ENCODE results near the gene RPL37A.

The RPL37A gene

GRCh38 chr2:216501854-216502253 lies 3.2 kb downstream of the RPL37A start:
- peaks cover 31% of the 10 kb centered on the region for H3K79me2 ChIP-seq (ENCODE audit: insufficient read depth, low read length)
- H3K4me2 ChIP-seq (ENCODE audit: low read depth, low read length, poor library complexity, severe bottlenecking) = no peak overlapping the region
- H3K4me3 ChIP-seq (ENCODE audit: insufficient read depth, low read length, poor library complexity, severe bottlenecking) = no peak overlapping the region

GRCh38 chr2:216502381-216503158 lies 3.9 kb downstream of the RPL37A start:
- Histone ChIP-seq H3K27ac (ENCODE audit: low read depth, low read length) (no peak overlapping the region), H3K9me2 (replicated peaks; ENCODE audit: insufficient read depth, low read length) (no peaks in the 10 kb centered on the region), H3K36me3 (ENCODE audit: low read length) (peaks cover 51% of the 10 kb centered on the region), H2AFZ (ENCODE audit: low read depth, low read length, severe bottlenecking) (no peak overlapping the region), H3K4me3 (ENCODE audit: insufficient read depth, low read length, poor library complexity, severe bottlenecking) (no peak overlapping the region), H3K4me2 (ENCODE audit: low read depth, low read length, poor library complexity, severe bottlenecking) (no peak overlapping the region), H3K9me3 (ENCODE audit: insufficient read depth, low read length) (no peaks in the 10 kb centered on the region), H3K27me3 (ENCODE audit: low read length) (no peaks in the 10 kb centered on the region), H3K9ac (ENCODE audit: low read length) (no peak overlapping the region), H3K79me2 (ENCODE audit: insufficient read depth, low read length) (peaks cover 31% of the 10 kb centered on the region), H4K20me1 (ENCODE audit: low read depth, low read length) (peaks cover 34% of the 10 kb centered on the region), H3F3A (ENCODE audit: insufficient read depth) (peaks cover 73% of the 10 kb centered on the region)
- TF ChIP-seq EZH2phosphoT487 (conservative IDR thresholded peaks at IDR 0.05; ENCODE audit: low read length) (no peak), CTCF (IDR thresholded peaks at IDR 0.05; ENCODE audit: insufficient read depth, low read length, poor library complexity, severe bottlenecking) (no peak)

More at GRCh38 chr2:216501854-216502253, 3.2 kb downstream of the RPL37A start:
- Histone ChIP-seq H3K9ac (ENCODE audit: low read length) (no peak overlapping the region), H3K27ac (ENCODE audit: low read depth, low read length) (no peak overlapping the region), H3K36me3 (ENCODE audit: low read length) (peaks cover 51% of the 10 kb centered on the region), H2AFZ (ENCODE audit: low read depth, low read length, severe bottlenecking) (no peak overlapping the region), H3K9me2 (replicated peaks; ENCODE audit: insufficient read depth, low read length) (no peaks in the 10 kb centered on the region), H3K27me3 (ENCODE audit: low read length) (no peaks in the 10 kb centered on the region), H3K9me3 (ENCODE audit: insufficient read depth, low read length) (no peaks in the 10 kb centered on the region), H3F3A (ENCODE audit: insufficient read depth) (peaks cover 67% of the 10 kb centered on the region), H4K20me1 (ENCODE audit: low read depth, low read length) (peaks cover 34% of the 10 kb centered on the region)
- TF ChIP-seq CTCF (IDR thresholded peaks at IDR 0.05; ENCODE audit: insufficient read depth, low read length, poor library complexity, severe bottlenecking) = no peak

GRCh38 chr2:216503159-216503629 lies 4.5 kb downstream of the RPL37A start:
- Histone ChIP-seq H2AFZ (ENCODE audit: low read depth, low read length, severe bottlenecking) (no peak overlapping the region), H3K36me3 (ENCODE audit: low read length) (peaks cover 51% of the 10 kb centered on the region), H3K4me2 (ENCODE audit: low read depth, low read length, poor library complexity, severe bottlenecking) (no peak overlapping the region), H3K27ac (ENCODE audit: low read depth, low read length) (no peak overlapping the region), H3K4me3 (ENCODE audit: insufficient read depth, low read length, poor library complexity, severe bottlenecking) (no peak overlapping the region), H3K79me2 (ENCODE audit: insufficient read depth, low read length) (peaks cover 31% of the 10 kb centered on the region), H3F3A (ENCODE audit: insufficient read depth) (peaks cover 78% of the 10 kb centered on the region), H3K9me2 (replicated peaks; ENCODE audit: insufficient read depth, low read length) (no peaks in the 10 kb centered on the region), H4K20me1 (ENCODE audit: low read depth, low read length) (peaks cover 34% of the 10 kb centered on the region), H3K9me3 (ENCODE audit: insufficient read depth, low read length) (no peaks in the 10 kb centered on the region), H3K9ac (ENCODE audit: low read length) (no peak overlapping the region), H3K27me3 (ENCODE audit: low read length) (no peaks in the 10 kb centered on the region)
- no peak for TF ChIP-seq CTCF (IDR thresholded peaks at IDR 0.05; ENCODE audit: insufficient read depth, low read length, poor library complexity, severe bottlenecking)
- TF ChIP-seq EZH2phosphoT487 (conservative IDR thresholded peaks at IDR 0.05; ENCODE audit: low read length) = no peak
